B cell (primary cell): Measurements from ENCODE around the gene THBS3. TPM values are rescaled to one million over a fixed set of nuclear protein-coding genes. Genes with fewer than 3 reads are reported as not detected.

ENCODE experiments used
- ATAC-seq: fragments of 200-7000 bp; cut with Tn5 transposase; one replicate; pipeline ENCODE4 v1.10.0; 2021; ENCODE audit warnings: low read depth, mild to moderate bottlenecking, moderate number of reproducible peaks, moderate library complexity
- CTCF ChIA-PET: fragments of 350-600 bp; sonication (Branson Sonifier 250); formaldehyde crosslinking; loops from one replicate; lab custom pipeline; 2021; ENCODE audit warnings: antibody characterized with exemption, inconsistent platforms; lab: Charles Lee
- POLR2A ChIA-PET: fragments of 350-600 bp; sonication (Branson Sonifier 250); formaldehyde crosslinking; loops from one replicate; lab custom pipeline; 2021; ENCODE audit warnings: antibody characterized with exemption; lab: Charles Lee
- DNase-seq: peaks from one replicate; pipeline ENCODE4 v3.0.0; 2013
- H2AFZ ChIP-seq: 2 replicates; pipeline ENCODE4 v1.6.1; 2012; ENCODE audit warnings: mild to moderate bottlenecking, low read depth, low read length; ENCODE audit not compliant: insufficient read depth, poor library complexity, severe bottlenecking
- H3K27ac ChIP-seq, 2 donors: 1 replicate in 1 of 2; 2 replicates in 1 of 2; pipeline ENCODE4 v1.5.1; 2012 to 2013; ENCODE audit warnings: low read length in 2 of 2, mild to moderate bottlenecking in 2 of 2, moderate library complexity in 1 of 2
- H3K27me3 ChIP-seq, 4 experiments: fragments of 200-600 bp in 1 of 4; sonication (generic) in 1 of 4; replicated peaks in 1 of 4; 1 replicate in 2 of 4; 2 replicates in 2 of 4; pipeline versions ENCODE4 v1.6.1 to v1.7.0; 2013 to 2016; ENCODE audit warnings: low read length in 3 of 4, mild to moderate bottlenecking in 2 of 4, mixed read lengths in 1 of 4, moderate library complexity in 1 of 4; ENCODE audit not compliant: insufficient read depth in 4 of 4, control insufficient read depth in 3 of 4; ENCODE audit errors: control extremely low read depth in 1 of 4
- H3K36me3 ChIP-seq, 2 experiments: replicated peaks in 1 of 2; 1 replicate in 1 of 2; 2 replicates in 1 of 2; pipeline versions ENCODE4 v1.6.1 to v1.7.1; 2013; ENCODE audit warnings: low read length in 1 of 2; ENCODE audit not compliant: insufficient read depth in 2 of 2, control insufficient read depth in 1 of 2; ENCODE audit errors: control extremely low read depth in 1 of 2, extremely low read depth in 1 of 2
- H3K4me1 ChIP-seq, 2 donors: fragments of 200-600 bp in 1 of 2; sonication (generic) in 1 of 2; 1 replicate in 1 of 2; 2 replicates in 1 of 2; pipeline versions ENCODE4 v1.5.1 to v1.6.1; 2013 to 2017; ENCODE audit warnings: low read length in 2 of 2; ENCODE audit not compliant: control insufficient read depth in 2 of 2, insufficient read depth in 2 of 2
- H3K4me2 ChIP-seq: replicated peaks from 2 replicates; pipeline ENCODE3; 2012; ENCODE audit warnings: mild to moderate bottlenecking, low read depth, low read length; ENCODE audit not compliant: poor library complexity, severe bottlenecking
- H3K4me3 ChIP-seq, 5 experiments: fragments of 200-600 bp in 1 of 5; sonication (generic) in 1 of 5; 1 replicate in 3 of 5; 2 replicates in 2 of 5; pipeline versions ENCODE4 v1.5.1 to v1.7.0; 2011 to 2016; ENCODE audit warnings: low read length in 4 of 5, mild to moderate bottlenecking in 4 of 5, low read depth in 2 of 5, control low read depth in 1 of 5, moderate library complexity in 1 of 5; ENCODE audit not compliant: insufficient read depth in 1 of 5; ENCODE audit errors: control extremely low read depth in 1 of 5, extremely low read depth in 1 of 5
- H3K79me2 ChIP-seq: fragments of 200-600 bp; sonication (generic); one replicate; pipeline ENCODE4 v1.6.0; 2016; ENCODE audit warnings: low read length; ENCODE audit not compliant: control insufficient read depth, insufficient read depth
- H3K9ac ChIP-seq: fragments of 200-600 bp; sonication (generic); 2 replicates; pipeline ENCODE4 v1.6.1; 2017; ENCODE audit warnings: mild to moderate bottlenecking, low read length, moderate library complexity
- H3K9me3 ChIP-seq, 3 donors: one replicate each; pipeline versions ENCODE4 v1.6.1 to v1.7.1; 2013; ENCODE audit warnings: low read length in 2 of 3; ENCODE audit not compliant: control insufficient read depth in 2 of 3, insufficient read depth in 1 of 3; ENCODE audit errors: control extremely low read depth in 1 of 3
- H4K20me1 ChIP-seq: 2 replicates; pipeline ENCODE4 v1.6.0; 2012; ENCODE audit warnings: mild to moderate bottlenecking, low read length; ENCODE audit not compliant: insufficient read depth, control insufficient read depth, poor library complexity, severe bottlenecking
- H3K27ac Mint-ChIP-seq: one replicate; pipeline ENCODE4 v1.8.0; 2021; ENCODE audit warnings: mixed read lengths
- H3K27me3 Mint-ChIP-seq: one replicate; pipeline ENCODE4 v1.8.0; 2021; ENCODE audit warnings: mixed read lengths
- H3K4me1 Mint-ChIP-seq: one replicate; pipeline ENCODE4 v1.8.0; 2021; ENCODE audit warnings: mixed read lengths
- H3K4me3 Mint-ChIP-seq: one replicate; pipeline ENCODE4 v1.8.0; 2021; ENCODE audit warnings: mixed read lengths
- H3K9me3 Mint-ChIP-seq: one replicate; pipeline ENCODE4 v1.8.0; 2022; ENCODE audit warnings: mixed read lengths; ENCODE audit not compliant: insufficient read depth
- CTCF ChIP-seq: fragments of 200-600 bp; IDR thresholded peaks from one replicate; pipeline ENCODE4 v1.8.0; 2022; ENCODE audit warnings: antibody characterized with exemption, mild to moderate bottlenecking
- EZH2 ChIP-seq: IDR thresholded peaks from 2 replicates; pipeline ENCODE4 v1.6.1; 2012; ENCODE audit warnings: borderline replicate concordance, low read depth, mild to moderate bottlenecking, moderate library complexity, low read length; ENCODE audit not compliant: insufficient read depth, poor library complexity, severe bottlenecking
- WGBS: methylation state at CpG from one replicate; pipeline ENCODE4 v1.1.5; 2013; ENCODE audit warnings: missing lambda C conversion rate; ENCODE audit not compliant: insufficient coverage; 5-methylcytosine and 5-hydroxymethylcytosine counted together
- intact Hi-C: fragments of 100-400 bp; cut with micrococcal nuclease; formaldehyde crosslinking; loops from one replicate; pipeline ENCODE4 v1.10.0; 2022
- polyA plus RNA-seq: library from polyadenylated mRNA; depleted of rRNA; stranded (reverse); fragments of >200 nt; gene quantifications from 2 replicates; pipeline ENCODE4 v1.2.3, GENCODE V29; 2012
- total RNA-seq, 2 donors: library from RNA; stranded (reverse); fragments of 120-200 nt in 1 of 2; gene quantifications; 1 replicate in 1 of 2; 2 replicates in 1 of 2; pipeline versions ENCODE4 v1.2.3 to v1.2.4, GENCODE V29; 2013 to 2022

THBS3 gene
- total and polyA plus RNA-seq, 2 donors (not counting 1 experiment from before 2014, with no cell fraction given), result 28.0 to 28.6 TPM

DNA sequence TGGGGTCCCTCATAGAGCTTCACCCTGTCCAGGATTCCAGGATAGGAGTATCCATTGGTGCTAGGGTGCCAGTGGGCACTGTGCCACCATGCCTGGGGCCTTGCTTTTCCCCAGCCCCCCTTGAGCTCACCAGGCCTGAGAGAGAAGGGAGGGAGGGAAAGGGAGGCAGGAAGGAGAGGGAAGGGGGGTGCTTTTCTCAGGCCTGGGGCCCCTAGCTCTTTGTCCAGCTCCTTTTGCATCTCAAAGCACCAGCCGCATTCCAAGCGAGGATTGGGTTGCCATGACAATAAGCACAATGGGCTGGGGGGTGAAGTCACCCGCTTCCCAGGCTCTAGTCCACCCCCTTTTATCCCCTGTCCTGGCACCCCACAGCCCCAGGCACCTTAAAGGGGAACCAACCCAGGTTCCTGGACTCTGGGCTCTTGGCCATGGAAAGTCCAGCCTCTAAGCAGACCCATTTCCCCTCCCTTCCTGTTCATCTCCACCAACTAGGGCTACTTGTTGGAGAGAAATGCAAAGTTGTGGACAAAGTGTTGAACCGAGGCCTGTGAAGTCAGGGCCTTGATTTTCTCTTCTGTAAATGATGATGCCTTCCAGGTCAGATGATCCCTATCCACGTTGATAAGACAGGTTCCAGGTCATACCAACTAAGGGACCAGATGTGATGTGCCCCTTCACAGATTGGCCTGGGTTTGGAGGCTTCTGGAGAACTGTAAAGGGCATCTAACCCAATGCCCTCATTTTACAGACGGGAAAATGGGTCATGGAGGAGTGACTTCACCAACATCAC lies 11.4 kb downstream of the THBS3 start:
- 84% methylated on average over 4 of the region's 6 CpGs for WGBS
- Mint-ChIP-seq H3K27me3 (no peaks in the 10 kb centered on the region), H3K4me1 (peaks cover 30% of the 10 kb centered on the region), H3K27ac (no peak overlapping the region), H3K4me3 (peak overlapping the region; percentile 47), H3K9me3 (no peaks in the 10 kb centered on the region)
- POLR2A ChIA-PET, result interaction anchor here (0.6 to 1.0 kb wide), 2 partner anchors 11 to 26 kb away, joined by 3 to 5 read pairs; no protein-coding TSS in a partner anchor
- Histone ChIP-seq H2AFZ (no peak overlapping the region), H3K27me3 (peaks cover 0 to 19% (median 1%) of the 10 kb centered on the region in 4 experiments), H4K20me1 (no peaks in the 10 kb centered on the region), H3K9me3 (peaks cover 0 to 5% (median 0%) of the 10 kb centered on the region in 3 donors), H3K9ac (no peak overlapping the region), H3K79me2 (no peaks in the 10 kb centered on the region), H3K4me3 (no peak overlapping the region), H3K27ac (no peak overlapping the region), H3K36me3 (no peaks in the 10 kb centered on the region), H3K4me2 (no peak overlapping the region), H3K4me1 (peaks cover 15 to 23% of the 10 kb centered on the region in 2 donors)
- DNase-seq (peak; percentile 25), ATAC-seq (no peak)
- TF ChIP-seq EZH2 (no peak), CTCF (no peak)
- intact Hi-C loops, result no loop called here
- CTCF ChIA-PET, result interaction anchor here (0.8 to 7.7 kb wide), 4 partner anchors 11 to 31 kb away, joined by 3 to 196 read pairs (median 28); partner anchors contain the start of genes KRTCAP2, MTX1, THBS3 and TRIM46
